Heart right ventricle (tissue), 16 donors: Measurements from ENCODE around the gene SPAG5. TPM values are rescaled to one million over a fixed set of nuclear protein-coding genes. Genes with fewer than 3 reads are reported as not detected.
A peak's percentile ranks its signal among the peaks of the same experiment; 100 is the strongest.

Experiments
- ATAC-seq, 8 donors: fragments of 200-7000 bp; cut with Tn5 transposase; one replicate each; pipeline ENCODE4 v1.9.1; 2020; ENCODE audit warnings: mild to moderate bottlenecking in 8 of 8, moderate library complexity in 8 of 8, moderate number of reproducible peaks in 1 of 8
- DNase-seq, 2 donors: peaks; one replicate each; pipeline ENCODE4 v3.0.0-alpha.2; 2020
- H3K27ac ChIP-seq, 10 donors: fragments of 200-600 bp; sonication (generic) in 2 of 10; one replicate each; pipeline versions ENCODE4 v1.5.0 to v1.8.0; 2020 to 2022; ENCODE audit warnings: mild to moderate bottlenecking in 3 of 10
- H3K27me3 ChIP-seq, 7 donors: fragments of 200-600 bp; one replicate each; pipeline ENCODE4 v1.8.0; 2021 to 2022; ENCODE audit warnings: mild to moderate bottlenecking in 2 of 7
- H3K36me3 ChIP-seq, 9 donors: fragments of 200-600 bp; sonication (generic) in 1 of 9; one replicate each; pipeline versions ENCODE4 v1.5.0 to v1.8.0; 2020 to 2022; ENCODE audit warnings: mild to moderate bottlenecking in 2 of 9
- H3K4me1 ChIP-seq, 9 donors: fragments of 200-600 bp; sonication (generic) in 1 of 9; one replicate each; pipeline versions ENCODE4 v1.5.0 to v1.8.0; 2020 to 2022; ENCODE audit warnings: mild to moderate bottlenecking in 4 of 9
- H3K4me3 ChIP-seq, 10 donors: fragments of 200-600 bp; sonication (generic) in 2 of 10; one replicate each; pipeline versions ENCODE4 v1.5.0 to v1.8.0; 2020 to 2022; ENCODE audit warnings: mild to moderate bottlenecking in 7 of 10, moderate library complexity in 2 of 10
- H3K9me3 ChIP-seq, 11 donors: fragments of 200-600 bp in 10 of 11; sonication (generic) in 2 of 11; one replicate each; pipeline versions ENCODE4 v1.5.0 to v1.8.0; 2013 to 2022; ENCODE audit warnings: mild to moderate bottlenecking in 2 of 11, control low read depth in 1 of 11, moderate library complexity in 1 of 11
- WGBS, 2 donors: extraction: QIAGEN DNeasy Blood & Tissue Kit; methylation state at CpG; one replicate each; pipeline ENCODE4 v1.1.7; 2013; ENCODE audit warnings: inconsistent platforms in 1 of 2; 5-methylcytosine and 5-hydroxymethylcytosine counted together
- intact Hi-C, 10 donors: fragments of 100-400 bp; cut with DNase I; formaldehyde crosslinking; loops; one replicate each; pipeline versions ENCODE4 v1.11.1 to v1.14.2; 2022
- polyA plus RNA-seq, 2 donors: library from polyadenylated mRNA; stranded (reverse); fragments of 200-250 nt; gene quantifications; one replicate each; pipeline ENCODE4 v1.2.3, GENCODE V29; 2013
- total RNA-seq, 10 donors: library from RNA; stranded (reverse); fragmentation: NEBNext Ultra II Directional in 3 of 10; extraction: Animal tissue kit (Norgen Biotek cat#: 25700) in 3 of 10; gene quantifications; one replicate each; pipeline versions ENCODE4 v1.2.1 to v1.2.4, GENCODE V29; 2021 to 2023
- TF ChIP-seq, protein P1 (sequence below), 9 donors: fragments of 200-600 bp; sonication (generic) in 2 of 9; IDR thresholded peaks; one replicate each; pipeline versions ENCODE4 v1.5.0 to v1.8.0; 2021 to 2022; ENCODE audit warnings: antibody characterized with exemption in 9 of 9, mild to moderate bottlenecking in 5 of 9, moderate library complexity in 1 of 9
- donor health status: Arrhythmogenic right ventricular cardiomyopathy.
- donor health status: ischemic (EF 13 %, LVEDD 7.1; RV severe dilation, severe dysfunction).
- donor health status: healthy with polysubstance abuse.
- donor health status: DM: no; HTN: yes; CAD: no.
- donor health status: DM: no; HTN: no; CAD: no.
- donor health status: ischemic (EF 25% LVEDD 6.9; RV normal size, moderate dysfunction).
- donor health status: ischemic (EF 25% LVEDD 5.7; RV mildly dilated, moderate dysfunction).
- donor health status: healthy.
- donor health status: DM: yes; HTN: yes; CAD: no.
- donor health status: Ischemic cardiomyopathy.
- donor health status: ischemic (EF 35%, LVEDD 5.7; RV mildly dilated, moderate dysfunction).
- donor health status: nonischemic (EF 11% LVEDD 7.7; RV severe dilation, severe dysfunction).
- donor health status: DM: yes; HTN: yes; CAD: no.
- donor health status: PGD.
- donor health status: ischemic (EF 29% LVEDD 5.4; RV normal size, mild dysfunction).
- donor health status: nonischemic (EF 23%, LVEDD 6.1; RV moderate dilation, normal function).

SPAG5 gene
- total and polyA plus RNA-seq, 12 donors, result 0.55 to 6.5 (median 1.2) TPM

DNA sequence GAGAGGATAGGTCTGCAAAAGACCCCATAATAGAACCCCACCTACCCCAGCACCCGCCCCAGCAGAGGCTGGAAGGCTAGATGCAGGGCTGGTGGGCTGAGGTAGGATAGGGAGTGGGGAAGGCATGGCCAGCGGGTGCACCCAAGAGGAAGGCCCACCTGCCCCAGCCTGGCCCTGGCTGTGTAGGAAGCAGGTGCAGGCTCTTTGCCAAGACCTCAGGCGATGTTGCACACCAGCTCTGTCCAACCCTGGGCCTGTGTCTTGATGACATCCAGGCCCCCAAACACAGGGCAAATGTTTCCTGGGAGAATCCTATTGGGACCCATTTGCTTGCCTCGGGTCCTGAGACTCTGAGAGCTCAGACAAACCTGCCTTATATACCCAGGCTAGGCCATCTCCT lies 58.6 kb downstream of the SPAG5 start:
- DNase-seq, result no peak
- 84 to 85% methylated on average over 4 of the region's 4 CpGs for WGBS, 2 donors
- intact Hi-C loops, result loop anchor here in 6 of 10 donors (2.0 to 5.0 kb wide), 3 partner anchors 43 to 72 kb away; partner anchors contain the start of gene RSKR (in 1 of the 6)
- peak in 1 of 8 donors; percentile 9 for ATAC-seq
- no peak overlapping the region for H3K27ac ChIP-seq
- TF ChIP-seq, protein P1, sequence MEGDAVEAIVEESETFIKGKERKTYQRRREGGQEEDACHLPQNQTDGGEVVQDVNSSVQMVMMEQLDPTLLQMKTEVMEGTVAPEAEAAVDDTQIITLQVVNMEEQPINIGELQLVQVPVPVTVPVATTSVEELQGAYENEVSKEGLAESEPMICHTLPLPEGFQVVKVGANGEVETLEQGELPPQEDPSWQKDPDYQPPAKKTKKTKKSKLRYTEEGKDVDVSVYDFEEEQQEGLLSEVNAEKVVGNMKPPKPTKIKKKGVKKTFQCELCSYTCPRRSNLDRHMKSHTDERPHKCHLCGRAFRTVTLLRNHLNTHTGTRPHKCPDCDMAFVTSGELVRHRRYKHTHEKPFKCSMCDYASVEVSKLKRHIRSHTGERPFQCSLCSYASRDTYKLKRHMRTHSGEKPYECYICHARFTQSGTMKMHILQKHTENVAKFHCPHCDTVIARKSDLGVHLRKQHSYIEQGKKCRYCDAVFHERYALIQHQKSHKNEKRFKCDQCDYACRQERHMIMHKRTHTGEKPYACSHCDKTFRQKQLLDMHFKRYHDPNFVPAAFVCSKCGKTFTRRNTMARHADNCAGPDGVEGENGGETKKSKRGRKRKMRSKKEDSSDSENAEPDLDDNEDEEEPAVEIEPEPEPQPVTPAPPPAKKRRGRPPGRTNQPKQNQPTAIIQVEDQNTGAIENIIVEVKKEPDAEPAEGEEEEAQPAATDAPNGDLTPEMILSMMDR (IDR thresholded peaks at IDR 0.05), result no peak
- no peaks in the 10 kb centered on the region for H3K9me3 ChIP-seq
- H3K27me3 ChIP-seq, result no peaks in the 10 kb centered on the region
- H3K4me3 ChIP-seq, result no peak overlapping the region
- H3K36me3 ChIP-seq, result no peaks in the 10 kb centered on the region
- H3K4me1 ChIP-seq, result no peaks in the 10 kb centered on the region

- TF ChIP-seq, protein P1 (IDR thresholded peaks at IDR 0.05), result no peak
- Histone ChIP-seq H3K27ac (no peak overlapping the region), H3K27me3 (peaks cover 0 to 3% (median 0%) of the 10 kb centered on the region in 7 donors), H3K4me1 (no peaks in the 10 kb centered on the region), H3K4me3 (no peak overlapping the region), H3K9me3 (no peaks in the 10 kb centered on the region), H3K36me3 (no peaks in the 10 kb centered on the region)
- intact Hi-C loops, result loop anchor here in 2 of 10 donors (5.0 kb wide), 1 partner anchor 41 kb away; no protein-coding TSS in a partner anchor
- ATAC-seq (no peak), DNase-seq (no peak)
- 90 to 92% methylated on average over 14 of the region's 14 CpGs for WGBS, 2 donors
Measured at GRCh38 chr17:28538296-28538895, 60.4 kb downstream of the SPAG5 start.

- TF ChIP-seq, protein P1 (IDR thresholded peaks at IDR 0.05), result no peak
- DNase-seq, result no peak
- no peaks in the 10 kb centered on the region for H3K4me1 ChIP-seq
- no peaks in the 10 kb centered on the region for H3K9me3 ChIP-seq
- peaks cover 0 to 3% (median 0%) of the 10 kb centered on the region in 7 donors for H3K27me3 ChIP-seq
- H3K36me3 ChIP-seq, result no peaks in the 10 kb centered on the region
- 76 to 79% methylated on average over 12 of the region's 12 CpGs for WGBS, 2 donors
- H3K27ac ChIP-seq, result no peak overlapping the region
- intact Hi-C loops, result loop anchor here in 2 of 10 donors (5.0 kb wide), 1 partner anchor 40 kb away; no protein-coding TSS in a partner anchor
- no peak for ATAC-seq
- no peak overlapping the region for H3K4me3 ChIP-seq
Measured at GRCh38 chr17:28537219-28537610, 61.6 kb downstream of the SPAG5 start.

- 61 to 67% methylated on average over 9 of the region's 9 CpGs for WGBS, 2 donors
- Histone ChIP-seq H3K36me3 (no peaks in the 10 kb centered on the region), H3K4me1 (no peaks in the 10 kb centered on the region), H3K4me3 (no peak overlapping the region), H3K27ac (no peak overlapping the region), H3K9me3 (no peaks in the 10 kb centered on the region), H3K27me3 (peaks cover 0 to 3% (median 0%) of the 10 kb centered on the region in 7 donors)
- ATAC-seq, result no peak
- TF ChIP-seq, protein P1 (IDR thresholded peaks at IDR 0.05), result no peak
- intact Hi-C loops, result loop anchor here in 2 of 10 donors (5.0 kb wide), 1 partner anchor 39 kb away; no protein-coding TSS in a partner anchor
- no peak for DNase-seq
Measured at GRCh38 chr17:28536532-28537218, 62.1 kb downstream of the SPAG5 start.
